IPS-NIHi7 (cell line): ENCODE results near the gene LPAR3.

Source experiments
- DNase-seq: peaks from one replicate; pipeline ENCODE4 v3.0.0; 2012; ENCODE audit warnings: mixed read lengths; ENCODE audit errors: extremely low spot score

LPAR3 gene

GRCh38 chr1:84856726-84857270 is 36.2 kb downstream of the LPAR3 start:
- no peak for DNase-seq

GRCh38 chr1:84855691-84856630 is 37.0 kb downstream of the LPAR3 start:
- DNase-seq: no peak

GRCh38 chr1:84855168-84855567 is 37.8 kb downstream of the LPAR3 start:
- no peak for DNase-seq

- no peak for DNase-seq
Measured at GRCh38 chr1:84853741-84854721, 39.0 kb downstream of the LPAR3 start.

- DNase-seq: no peak
Measured at GRCh38 chr1:84851839-84852238, 41.2 kb downstream of the LPAR3 start.

DNA sequence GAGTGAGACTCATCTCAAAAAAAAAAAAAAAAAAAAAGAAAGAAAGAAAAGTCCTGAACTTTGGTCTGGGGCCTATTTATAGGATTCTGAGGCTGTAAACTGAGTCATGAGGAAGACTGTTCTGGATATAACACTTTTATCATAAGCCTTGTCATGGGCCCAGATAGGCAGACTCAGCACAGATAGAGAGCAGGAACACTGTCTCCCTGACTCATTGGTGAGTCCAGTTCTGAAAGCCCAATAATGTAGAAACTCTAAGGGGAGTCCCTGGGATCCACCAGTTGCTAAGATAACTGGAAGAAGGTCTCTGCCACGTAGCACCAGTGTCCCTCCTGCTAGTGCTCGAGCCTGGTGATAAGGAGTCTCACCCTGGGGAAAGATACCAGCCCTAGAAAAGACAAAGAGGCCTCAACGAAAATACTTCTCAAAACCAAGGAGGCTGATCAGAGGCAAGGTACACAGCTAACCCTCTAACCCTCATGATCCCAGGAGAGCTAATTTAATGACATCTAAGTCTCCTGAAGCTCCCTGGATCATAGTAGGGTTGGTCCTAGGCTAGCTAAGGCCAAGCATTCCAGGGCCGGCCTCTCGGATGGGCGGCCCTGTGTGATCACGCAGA is 43.5 kb downstream of the LPAR3 start:
- DNase-seq: no peak

GRCh38 chr1:84847253-84848250 is 45.5 kb downstream of the LPAR3 start:
- no peak for DNase-seq

- DNase-seq: no peak
Measured at GRCh38 chr1:84846387-84846786, 46.6 kb downstream of the LPAR3 start.

DNA sequence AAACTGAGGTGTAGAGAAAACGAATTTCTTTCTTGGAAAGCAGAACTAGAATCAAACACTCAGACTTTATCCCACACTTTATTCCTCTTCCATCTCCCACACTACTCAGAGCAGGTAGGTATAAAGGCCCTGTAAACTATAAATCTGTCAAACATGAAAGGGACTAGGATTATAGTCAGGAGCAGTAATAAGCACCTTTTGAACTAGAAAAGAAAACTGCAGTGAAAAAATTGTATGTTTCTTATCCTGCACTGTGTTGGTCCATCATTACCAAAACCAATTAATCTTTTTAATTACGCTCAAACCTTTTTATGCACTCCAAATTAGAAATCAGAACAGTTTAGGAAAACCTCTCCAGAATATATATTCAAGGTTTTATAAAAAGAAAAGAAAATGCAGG is 47.6 kb downstream of the LPAR3 start:
- no peak for DNase-seq

GRCh38 chr1:84844094-84844493 is 48.9 kb downstream of the LPAR3 start:
- no peak for DNase-seq

DNA sequence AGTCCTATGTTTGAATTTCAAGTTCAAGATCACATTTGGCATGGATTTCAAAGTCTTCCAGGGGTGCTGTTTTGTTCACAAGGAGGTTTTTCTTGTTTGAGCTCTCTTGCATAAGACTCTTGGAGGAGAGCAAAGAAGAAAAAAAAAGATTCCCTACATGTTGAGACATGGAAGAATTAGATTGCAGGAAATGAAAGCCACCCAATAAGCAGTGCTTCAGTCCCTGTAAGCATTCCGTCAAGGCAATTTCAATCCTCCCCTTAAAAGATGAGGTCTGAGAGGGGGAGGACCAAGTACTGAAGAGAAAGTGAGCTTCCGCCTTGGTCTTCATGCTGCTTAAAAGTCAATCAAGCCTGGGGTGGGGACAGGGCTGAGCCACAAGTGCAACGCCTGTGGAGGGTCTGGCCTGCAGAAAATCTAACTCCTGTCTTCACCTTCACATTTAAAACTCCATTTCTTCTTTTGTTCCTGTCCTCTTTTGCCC is 50.2 kb downstream of the LPAR3 start:
- DNase-seq: no peak

GRCh38 chr1:84841971-84842370 is 51.0 kb downstream of the LPAR3 start:
- no peak for DNase-seq

- DNase-seq: no peak
Measured at GRCh38 chr1:84840346-84840745, 52.7 kb downstream of the LPAR3 start.

GRCh38 chr1:84839544-84839943 is 53.5 kb downstream of the LPAR3 start:
- DNase-seq: no peak

GRCh38 chr1:84836145-84836544 is 56.9 kb downstream of the LPAR3 start:
- DNase-seq: no peak

DNA sequence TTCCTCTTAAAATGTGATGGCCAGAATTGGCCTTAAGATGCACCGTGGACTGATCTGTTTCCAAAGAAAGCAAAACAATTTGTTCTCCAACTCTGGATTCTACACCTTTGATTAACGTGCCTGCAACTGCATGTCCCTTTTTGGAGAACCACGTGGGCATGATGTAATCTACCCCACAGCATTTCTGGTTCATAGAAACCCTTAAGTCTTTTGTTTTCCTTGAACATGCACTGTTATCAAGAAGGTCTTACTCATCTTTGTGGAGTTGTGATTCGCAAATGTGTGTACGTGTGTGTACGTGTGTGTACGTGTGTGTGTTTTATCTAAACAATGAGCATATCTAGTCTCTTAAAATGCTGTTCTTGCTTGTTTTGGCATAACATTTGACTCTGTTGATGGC is 57.8 kb downstream of the LPAR3 start:
- no peak for DNase-seq

DNA sequence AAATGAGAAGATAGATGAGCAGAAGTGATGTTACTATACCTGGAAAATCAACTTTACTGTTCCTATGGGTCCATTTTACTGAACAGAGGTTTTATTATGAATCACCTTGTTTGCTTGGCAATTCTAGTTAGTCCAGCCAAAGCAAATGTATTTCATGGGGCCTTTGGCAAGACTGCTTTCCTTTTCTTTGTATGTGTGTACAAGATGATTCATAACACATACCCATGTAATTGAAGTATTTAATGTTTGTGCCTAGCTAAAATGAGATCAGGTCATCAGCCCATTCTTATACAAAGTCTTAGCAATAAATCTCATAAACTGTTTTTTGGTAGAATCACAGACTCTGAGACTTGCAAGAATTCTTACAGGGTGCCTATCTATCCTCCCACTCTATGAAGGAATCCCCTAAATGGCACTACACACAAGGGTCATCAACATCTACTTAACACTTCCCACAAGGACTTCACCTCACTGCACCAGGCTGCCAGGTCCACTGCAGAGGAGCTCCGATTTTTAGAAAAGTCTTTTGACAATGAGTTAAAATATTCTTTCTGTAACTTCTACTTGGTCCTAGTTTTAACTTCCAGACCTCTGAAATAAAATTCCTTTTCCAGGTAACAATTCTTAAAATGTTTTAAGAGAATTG is 58.5 kb downstream of the LPAR3 start:
- DNase-seq: no peak

DNA sequence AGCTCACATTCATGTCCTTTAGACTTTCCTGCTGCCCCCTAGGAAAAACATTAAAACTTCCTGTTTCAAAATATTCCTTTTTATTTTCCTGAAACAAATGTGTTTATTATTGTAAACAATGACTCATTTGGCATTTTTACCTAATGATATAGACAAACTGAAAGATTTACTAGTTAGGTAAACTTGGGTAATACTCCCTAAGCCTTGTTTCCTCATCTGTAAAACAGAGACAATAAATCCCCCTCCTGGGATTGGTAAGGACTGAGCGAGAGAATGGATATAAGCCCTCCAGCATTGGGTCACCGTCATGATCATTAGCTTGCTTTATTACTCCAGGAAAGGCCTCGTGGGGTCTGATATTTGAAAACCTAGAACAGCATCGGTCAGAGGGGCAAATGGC is 59.8 kb downstream of the LPAR3 start:
- no peak for DNase-seq

- no peak for DNase-seq
Measured at GRCh38 chr1:84830136-84830535, 62.9 kb downstream of the LPAR3 start.

DNA sequence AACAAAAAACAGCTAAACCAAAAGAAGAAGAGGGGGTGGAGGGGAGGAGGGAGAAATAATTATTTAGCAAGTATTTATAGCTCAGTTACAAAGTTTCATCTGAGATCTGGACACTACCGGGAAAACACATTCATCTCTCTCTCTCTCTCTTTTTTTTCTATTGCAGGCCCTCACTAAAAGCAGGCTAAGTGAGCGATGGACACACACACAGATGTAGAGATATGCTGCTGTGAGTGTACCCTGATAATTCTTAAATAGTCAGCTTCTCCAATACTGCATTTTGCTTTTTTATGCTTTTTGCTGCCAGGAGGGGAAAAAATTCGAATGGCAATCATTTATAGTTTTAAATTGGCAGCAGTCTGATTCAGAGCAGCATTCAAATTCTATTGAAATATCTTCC is 65.0 kb downstream of the LPAR3 start:
- DNase-seq: no peak
